ENCODE results near the gene TRAM2. TPM values are rescaled to one million over a fixed set of nuclear protein-coding genes. Genes with fewer than 3 reads are reported as not detected.

Gene TRAM2
- total and polyA plus RNA-seq, 2 of the 8 experiments (the other 6 are each of a cell fraction or from before 2014, with no cell fraction given) = 9.0 to 21.4 TPM

Other genes with a start within 250 kb of the TRAM2 start
- gene PAQR8, start 214.9 kb downstream of the TRAM2 start, total RNA-seq (2021; fragmentation: NEBNext Ultra II Directional; extraction: Animal tissue kit (Norgen Biotek cat#: 25700)) = 9.1 and 9.6 TPM in 2 replicates
- 7.6 and 9.7 TPM in 2 replicates for gene PAQR8, start 214.9 kb downstream of the TRAM2 start, polyA plus RNA-seq (2011; rRNA removed)
- gene EFHC1, start 156.7 kb downstream of the TRAM2 start, total RNA-seq (2021; fragmentation: NEBNext Ultra II Directional; extraction: Animal tissue kit (Norgen Biotek cat#: 25700)) = 14.7 and 16.4 TPM in 2 replicates
- gene EFHC1, start 156.7 kb downstream of the TRAM2 start, polyA plus RNA-seq (2011; rRNA removed) = 10.5 and 12.3 TPM in 2 replicates
- 11.2 and 12.5 TPM in 2 replicates for gene TMEM14A, start 94.1 kb upstream of the TRAM2 start, total RNA-seq (2021; fragmentation: NEBNext Ultra II Directional; extraction: Animal tissue kit (Norgen Biotek cat#: 25700))
- gene TMEM14A, start 94.1 kb upstream of the TRAM2 start, polyA plus RNA-seq (2011; rRNA removed) = 8.9 and 11.1 TPM in 2 replicates
- gene GSTA2, start 186.4 kb upstream of the TRAM2 start, total RNA-seq (2021; fragmentation: NEBNext Ultra II Directional; extraction: Animal tissue kit (Norgen Biotek cat#: 25700)) = not detected in 2 replicates
- gene GSTA2, start 186.4 kb upstream of the TRAM2 start, polyA plus RNA-seq (2011; rRNA removed) = 0.05 TPM in 1 of 2 replicates, not detected in the other
- gene GSTA1, start 226.8 kb upstream of the TRAM2 start, total RNA-seq (2021; fragmentation: NEBNext Ultra II Directional; extraction: Animal tissue kit (Norgen Biotek cat#: 25700)) = not detected in 2 replicates
- 0.08 TPM in 1 of 2 replicates, not detected in the other for gene GSTA1, start 226.8 kb upstream of the TRAM2 start, polyA plus RNA-seq (2011; rRNA removed)